Panc1 (cell line): Measurements from ENCODE around the gene DPP7.

Experiments used
- POLR2AphosphoS5 ChIP-seq: IDR thresholded peaks from 2 replicates; pipeline ENCODE4 v1.6.1; 2012; ENCODE audit warnings: mild to moderate bottlenecking, low read depth, low read length, moderate library complexity
- REST ChIP-seq, 2 experiments: IDR thresholded peaks; 2 replicates each; pipeline ENCODE4 v1.6.1; 2011 to 2012; ENCODE audit warnings: low read depth in 2 of 2, control low read depth in 1 of 2, low read length in 1 of 2, mild to moderate bottlenecking in 1 of 2, moderate library complexity in 1 of 2; ENCODE audit not compliant: insufficient read depth in 1 of 2
- SIN3A ChIP-seq: IDR thresholded peaks from 2 replicates; pipeline ENCODE4 v1.6.1; 2012; ENCODE audit warnings: low read depth, mild to moderate bottlenecking, low read length, moderate library complexity, borderline replicate concordance; ENCODE audit not compliant: insufficient read depth
- TCF7L2 ChIP-seq: IDR thresholded peaks from 2 replicates; pipeline ENCODE4 v1.6.1; 2011; ENCODE audit warnings: mild to moderate bottlenecking, low read depth, low read length, inconsistent platforms
- TF ChIP-seq, protein P1 (sequence below): fragments of 450-650 bp; IDR thresholded peaks from 2 replicates; pipeline ENCODE4 v1.5.1; 2017; ENCODE audit warnings: mild to moderate bottlenecking

DNA sequence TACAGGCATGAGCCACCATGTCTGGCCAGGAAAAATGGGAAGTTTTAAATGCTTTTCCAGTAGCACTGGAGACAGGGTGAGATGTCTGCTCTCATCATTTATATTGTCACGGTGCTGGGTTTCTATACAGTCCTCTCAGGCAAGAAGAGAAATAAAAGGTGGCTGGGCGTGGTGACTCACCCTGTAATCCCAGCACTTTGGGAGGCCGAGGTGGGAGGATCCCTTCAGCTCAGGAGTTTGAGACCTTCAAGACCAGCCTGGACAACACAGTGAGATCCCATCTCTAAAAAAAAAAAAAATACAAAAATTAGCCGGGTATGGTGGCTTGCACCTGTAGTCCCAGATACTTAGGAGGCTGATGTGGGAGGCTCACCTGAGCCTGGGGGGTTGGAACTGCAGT lies 19.7 kb upstream of the DPP7 start:
- TF ChIP-seq, protein P1, sequence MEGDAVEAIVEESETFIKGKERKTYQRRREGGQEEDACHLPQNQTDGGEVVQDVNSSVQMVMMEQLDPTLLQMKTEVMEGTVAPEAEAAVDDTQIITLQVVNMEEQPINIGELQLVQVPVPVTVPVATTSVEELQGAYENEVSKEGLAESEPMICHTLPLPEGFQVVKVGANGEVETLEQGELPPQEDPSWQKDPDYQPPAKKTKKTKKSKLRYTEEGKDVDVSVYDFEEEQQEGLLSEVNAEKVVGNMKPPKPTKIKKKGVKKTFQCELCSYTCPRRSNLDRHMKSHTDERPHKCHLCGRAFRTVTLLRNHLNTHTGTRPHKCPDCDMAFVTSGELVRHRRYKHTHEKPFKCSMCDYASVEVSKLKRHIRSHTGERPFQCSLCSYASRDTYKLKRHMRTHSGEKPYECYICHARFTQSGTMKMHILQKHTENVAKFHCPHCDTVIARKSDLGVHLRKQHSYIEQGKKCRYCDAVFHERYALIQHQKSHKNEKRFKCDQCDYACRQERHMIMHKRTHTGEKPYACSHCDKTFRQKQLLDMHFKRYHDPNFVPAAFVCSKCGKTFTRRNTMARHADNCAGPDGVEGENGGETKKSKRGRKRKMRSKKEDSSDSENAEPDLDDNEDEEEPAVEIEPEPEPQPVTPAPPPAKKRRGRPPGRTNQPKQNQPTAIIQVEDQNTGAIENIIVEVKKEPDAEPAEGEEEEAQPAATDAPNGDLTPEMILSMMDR = no peak
- TF ChIP-seq TCF7L2 (no peak), POLR2AphosphoS5 (no peak), REST (IDR thresholded peaks at IDR 0.05; ENCODE audit: insufficient read depth in 1 of 2, low read depth in 2 of 2, low read length in 1 of 2) (no peak), SIN3A (no peak)
